ENCODE data around the gene GNB1. TPM values are rescaled to one million over a fixed set of nuclear protein-coding genes. Genes with fewer than 3 reads are reported as not detected.
"Not testable (repeated sequence)": the region's sequence is repeated elsewhere in the genome, so short reads cannot be mapped to it uniquely, and the experiment has no call there.

Gene GNB1
- total RNA-seq, 1 experiment from 2014 or later, result 93.7 TPM

GRCh38 chr1:1753607-1754005, 137.3 kb downstream of the GNB1 start:
- DNase-seq, result no peak
- Histone ChIP-seq H3K9me3 (ENCODE audit: low read length) (no peaks in the 10 kb centered on the region), H3K36me3 (ENCODE audit: insufficient read depth, low read length) (peaks cover 10% of the 10 kb centered on the region; the same call in 1 of the 2 replicates), H3K79me2 (ENCODE audit: low read length) (no peaks in the 10 kb centered on the region; the same call in 1 of the 2 replicates), H3K27me3 (ENCODE audit: low read length) (no peaks in the 10 kb centered on the region), H3K4me3 (ENCODE audit: low read length) (no peak overlapping the region), H3K27ac (ENCODE audit: low read length) (no peak overlapping the region), H3K4me2 (ENCODE audit: low read depth, low read length, poor library complexity, severe bottlenecking) (no peak overlapping the region), H4K20me1 (ENCODE audit: insufficient read depth, low read depth, low read length) (peaks cover 21% of the 10 kb centered on the region; the same call in 1 of the 2 replicates), H2AFZ (ENCODE audit: low read length) (no peak overlapping the region), H3K9me2 (replicated peaks; ENCODE audit: insufficient read depth, low read length) (no peaks in the 10 kb centered on the region), H3K9ac (ENCODE audit: low read length) (no peak overlapping the region), H3K4me1 (ENCODE audit: low read length) (no peaks in the 10 kb centered on the region)

- peak; percentile 69 for DNase-seq
- H3K36me3 ChIP-seq (ENCODE audit: insufficient read depth, low read length), result peaks cover 9% of the 10 kb centered on the region; the same call in 1 of the 2 replicates
- no peaks in the 10 kb centered on the region for H3K9me2 ChIP-seq (replicated peaks; ENCODE audit: insufficient read depth, low read length)
- no peak overlapping the region for H3K4me3 ChIP-seq (ENCODE audit: low read length)
- H3K9me3 ChIP-seq (ENCODE audit: low read length), result no peaks in the 10 kb centered on the region
- H3K27me3 ChIP-seq (ENCODE audit: low read length), result no peaks in the 10 kb centered on the region
- peaks cover 16% of the 10 kb centered on the region; the same call in 1 of the 2 replicates for H4K20me1 ChIP-seq (ENCODE audit: insufficient read depth, low read depth, low read length)
- H3K9ac ChIP-seq (ENCODE audit: low read length), result no peak overlapping the region
- no peak overlapping the region for H2AFZ ChIP-seq (ENCODE audit: low read length)
- H3K4me2 ChIP-seq (ENCODE audit: low read depth, low read length, poor library complexity, severe bottlenecking), result no peak overlapping the region
- no peaks in the 10 kb centered on the region for H3K79me2 ChIP-seq (ENCODE audit: low read length)
- H3K27ac ChIP-seq (ENCODE audit: low read length), result no peak overlapping the region
- H3K4me1 ChIP-seq (ENCODE audit: low read length), result no peaks in the 10 kb centered on the region
Measured at GRCh38 chr1:1752636-1753606, 138.0 kb downstream of the GNB1 start.

- H3K9ac ChIP-seq (ENCODE audit: low read length), result no peak overlapping the region
- H3K27me3 ChIP-seq (ENCODE audit: low read length), result no peaks in the 10 kb centered on the region
- no peak overlapping the region for H3K4me2 ChIP-seq (ENCODE audit: low read depth, low read length, poor library complexity, severe bottlenecking)
- no peak overlapping the region for H3K27ac ChIP-seq (ENCODE audit: low read length)
- no peak for DNase-seq
- H2AFZ ChIP-seq (ENCODE audit: low read length), result no peak overlapping the region
- H3K9me2 ChIP-seq (replicated peaks; ENCODE audit: insufficient read depth, low read length), result no peaks in the 10 kb centered on the region
- H3K9me3 ChIP-seq (ENCODE audit: low read length), result no peaks in the 10 kb centered on the region
- H4K20me1 ChIP-seq (ENCODE audit: insufficient read depth, low read depth, low read length), result peaks cover 13% of the 10 kb centered on the region; the same call in 1 of the 2 replicates
- no peaks in the 10 kb centered on the region for H3K4me1 ChIP-seq (ENCODE audit: low read length)
- H3K79me2 ChIP-seq (ENCODE audit: low read length), result no peaks in the 10 kb centered on the region
- H3K4me3 ChIP-seq (ENCODE audit: low read length), result no peak overlapping the region
- peaks cover 7% of the 10 kb centered on the region; the same call in 1 of the 2 replicates for H3K36me3 ChIP-seq (ENCODE audit: insufficient read depth, low read length)
Measured at GRCh38 chr1:1752190-1752589, 138.7 kb downstream of the GNB1 start.

- H3K4me3 ChIP-seq (ENCODE audit: low read length); H3K27me3 ChIP-seq (ENCODE audit: low read length); H3K9ac ChIP-seq (ENCODE audit: low read length); DNase-seq; H3K4me2 ChIP-seq (ENCODE audit: low read depth, low read length, poor library complexity, severe bottlenecking); H3K4me1 ChIP-seq (ENCODE audit: low read length); H3K36me3 ChIP-seq (ENCODE audit: insufficient read depth, low read length); H4K20me1 ChIP-seq (ENCODE audit: insufficient read depth, low read depth, low read length); H3K9me3 ChIP-seq (ENCODE audit: low read length); H3K79me2 ChIP-seq (ENCODE audit: low read length); H2AFZ ChIP-seq (ENCODE audit: low read length); H3K27ac ChIP-seq (ENCODE audit: low read length); H3K9me2 ChIP-seq (replicated peaks; ENCODE audit: insufficient read depth, low read length): not testable (repeated sequence)
Measured at GRCh38 chr1:1749941-1750340, 140.9 kb downstream of the GNB1 start.

- no peak overlapping the region for H3K27ac ChIP-seq (ENCODE audit: low read length)
- H2AFZ ChIP-seq (ENCODE audit: low read length), result no peak overlapping the region
- H3K4me3 ChIP-seq (ENCODE audit: low read length), result no peak overlapping the region
- no peak for DNase-seq
- no peak overlapping the region for H3K9ac ChIP-seq (ENCODE audit: low read length)
- H4K20me1 ChIP-seq (ENCODE audit: insufficient read depth, low read depth, low read length), result 0 out of 2 replicates have a peak, but pooled peaks cover 4% of the 10 kb centered on the region
- no peaks in the 10 kb centered on the region for H3K79me2 ChIP-seq (ENCODE audit: low read length)
- 0 out of 2 replicates have a peak, but pooled peaks cover 4% of the 10 kb centered on the region for H3K36me3 ChIP-seq (ENCODE audit: insufficient read depth, low read length)
- no peaks in the 10 kb centered on the region for H3K4me1 ChIP-seq (ENCODE audit: low read length)
- no peak overlapping the region for H3K4me2 ChIP-seq (ENCODE audit: low read depth, low read length, poor library complexity, severe bottlenecking)
- H3K27me3 ChIP-seq (ENCODE audit: low read length), result no peaks in the 10 kb centered on the region
- H3K9me2 ChIP-seq (replicated peaks; ENCODE audit: insufficient read depth, low read length), result no peaks in the 10 kb centered on the region
- no peaks in the 10 kb centered on the region for H3K9me3 ChIP-seq (ENCODE audit: low read length)
Measured at GRCh38 chr1:1748686-1749321, 142.1 kb downstream of the GNB1 start.

- H2AFZ ChIP-seq (ENCODE audit: low read length); H3K79me2 ChIP-seq (ENCODE audit: low read length); DNase-seq; H3K9me2 ChIP-seq (replicated peaks; ENCODE audit: insufficient read depth, low read length); H4K20me1 ChIP-seq (ENCODE audit: insufficient read depth, low read depth, low read length); H3K4me2 ChIP-seq (ENCODE audit: low read depth, low read length, poor library complexity, severe bottlenecking); H3K4me3 ChIP-seq (ENCODE audit: low read length); H3K9me3 ChIP-seq (ENCODE audit: low read length); H3K36me3 ChIP-seq (ENCODE audit: insufficient read depth, low read length); H3K9ac ChIP-seq (ENCODE audit: low read length); H3K27ac ChIP-seq (ENCODE audit: low read length); H3K27me3 ChIP-seq (ENCODE audit: low read length); H3K4me1 ChIP-seq (ENCODE audit: low read length): not testable (repeated sequence)
Measured at GRCh38 chr1:1746566-1746909, 144.3 kb downstream of the GNB1 start.

GRCh38 chr1:1745651-1746565, 145.0 kb downstream of the GNB1 start:
- not testable (repeated sequence) for H3K4me2 ChIP-seq (ENCODE audit: low read depth, low read length, poor library complexity, severe bottlenecking); H3K27me3 ChIP-seq (ENCODE audit: low read length); H3K9me2 ChIP-seq (replicated peaks; ENCODE audit: insufficient read depth, low read length); H3K4me3 ChIP-seq (ENCODE audit: low read length); H3K36me3 ChIP-seq (ENCODE audit: insufficient read depth, low read length); H2AFZ ChIP-seq (ENCODE audit: low read length); H3K79me2 ChIP-seq (ENCODE audit: low read length); H3K9me3 ChIP-seq (ENCODE audit: low read length); H4K20me1 ChIP-seq (ENCODE audit: insufficient read depth, low read depth, low read length); H3K4me1 ChIP-seq (ENCODE audit: low read length)
- peak overlapping the region; percentile 45; the same call in 1 of the 2 replicates for H3K27ac ChIP-seq (ENCODE audit: low read length)
- H3K9ac ChIP-seq (ENCODE audit: low read length), result peak overlapping the region; percentile 53
- peak; percentile 70 for DNase-seq
